ENCODE data around the gene TMEM130.

Gene TMEM130, protein sequence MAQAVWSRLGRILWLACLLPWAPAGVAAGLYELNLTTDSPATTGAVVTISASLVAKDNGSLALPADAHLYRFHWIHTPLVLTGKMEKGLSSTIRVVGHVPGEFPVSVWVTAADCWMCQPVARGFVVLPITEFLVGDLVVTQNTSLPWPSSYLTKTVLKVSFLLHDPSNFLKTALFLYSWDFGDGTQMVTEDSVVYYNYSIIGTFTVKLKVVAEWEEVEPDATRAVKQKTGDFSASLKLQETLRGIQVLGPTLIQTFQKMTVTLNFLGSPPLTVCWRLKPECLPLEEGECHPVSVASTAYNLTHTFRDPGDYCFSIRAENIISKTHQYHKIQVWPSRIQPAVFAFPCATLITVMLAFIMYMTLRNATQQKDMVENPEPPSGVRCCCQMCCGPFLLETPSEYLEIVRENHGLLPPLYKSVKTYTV
- total RNA-seq: 0 to 0.07 (median 0) reads per million in 9 experiments

DNA sequence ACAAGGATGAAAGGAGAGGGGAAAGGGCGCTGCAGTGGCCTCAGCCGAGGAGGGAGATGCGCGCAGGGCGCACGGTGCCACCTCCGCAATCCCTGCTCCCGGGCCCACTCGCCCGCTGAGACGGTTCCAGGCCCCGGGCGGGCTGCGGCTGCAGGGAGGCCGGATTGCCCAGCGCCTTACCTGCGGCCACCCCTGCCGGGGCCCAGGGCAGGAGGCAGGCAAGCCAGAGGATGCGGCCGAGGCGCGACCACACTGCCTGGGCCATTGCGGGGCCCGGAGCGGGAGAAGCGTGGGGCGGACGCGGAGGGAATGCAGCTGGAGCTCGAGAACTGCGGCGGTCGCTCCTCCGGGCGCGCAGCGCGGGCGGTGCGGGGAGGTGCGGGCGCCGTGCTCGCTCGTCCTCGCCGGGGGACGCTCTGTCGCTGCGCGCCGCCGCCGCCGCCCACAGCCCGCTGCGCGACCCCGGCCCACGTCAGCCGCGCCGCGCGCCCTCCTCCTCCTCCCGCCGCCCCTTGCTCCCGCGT lies at the start of gene TMEM130:
Gene TMEM130, minus strand, starts transcription at position 418 of the 524 bp plus-strand sequence. Its CDS starts 153 bp downstream, at position 265.
- DNase-seq (no peak), ATAC-seq (replicated peaks) (peak; percentile 35)
- peak within 1 kb of the TSS; percentile 74 to 80 for H3K4me3 Mint-ChIP-seq
- no peaks in the 10 kb centered on the region for H3K9me3 Mint-ChIP-seq
- H3K27ac Mint-ChIP-seq: peak within 1 kb of the TSS in 1 of 2 donors; percentile 39
- H3K36me3 Mint-ChIP-seq (ENCODE audit: insufficient read depth): no peaks in the 10 kb centered on the region
- H3K27me3 Mint-ChIP-seq: peaks cover 22 to 25% of the 10 kb centered on the region in 2 donors
- H3K4me1 Mint-ChIP-seq (ENCODE audit: low read depth in 2 of 2): peaks cover 0 to 9% of the 10 kb centered on the region in 2 donors

DNA sequence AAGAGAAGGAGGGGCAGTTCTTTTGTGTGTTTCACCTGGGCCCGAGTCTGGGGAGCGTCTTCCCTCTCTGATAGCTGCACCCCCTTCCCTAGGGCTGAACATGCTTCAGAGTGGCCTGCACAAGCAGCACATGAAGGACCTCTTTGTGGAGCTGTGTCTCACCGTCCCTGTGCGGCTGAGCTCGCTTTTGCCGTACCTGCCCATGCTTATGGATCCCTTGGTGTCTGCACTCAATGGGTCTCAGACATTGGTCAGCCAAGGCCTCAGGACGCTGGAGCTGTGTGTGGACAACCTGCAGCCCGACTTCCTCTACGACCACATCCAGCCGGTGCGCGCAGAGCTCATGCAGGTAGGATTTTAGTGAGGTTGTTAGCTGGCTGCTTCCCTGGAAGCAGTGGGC lies 47.5 kb upstream of the TMEM130 start:
- ATAC-seq (replicated peaks): no peak
- peaks cover 90% of the 10 kb centered on the region for H3K36me3 Mint-ChIP-seq (ENCODE audit: insufficient read depth)

DNA sequence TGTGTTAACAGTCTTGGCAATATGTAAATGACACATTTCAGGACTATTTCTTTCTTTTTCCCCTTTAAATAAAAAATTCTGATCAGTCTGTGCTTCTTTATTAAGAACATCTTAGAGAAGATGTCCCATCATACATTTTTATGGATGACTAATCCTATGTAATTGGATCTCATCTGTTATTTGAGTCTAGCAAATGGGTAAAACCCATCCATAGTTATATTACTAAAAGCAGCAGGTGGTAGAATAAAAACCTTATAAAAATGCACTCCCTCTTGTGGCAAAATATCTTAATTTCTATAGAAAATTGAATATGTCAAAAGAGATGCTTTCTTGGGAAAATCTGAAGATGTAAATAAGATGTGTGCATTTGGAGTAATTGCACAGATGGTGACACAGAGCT lies 43.8 kb upstream of the TMEM130 start:
- no peak for ATAC-seq (replicated peaks)
- peak overlapping the region in 1 of 2 donors; percentile 13 for H3K27ac Mint-ChIP-seq
- H3K9me3 Mint-ChIP-seq: no peaks in the 10 kb centered on the region
- DNase-seq: no peak
- H3K27me3 Mint-ChIP-seq: no peaks in the 10 kb centered on the region
- no peaks in the 10 kb centered on the region for H3K4me1 Mint-ChIP-seq (ENCODE audit: low read depth in 2 of 2)
- H3K4me3 Mint-ChIP-seq: no peak overlapping the region
- peaks cover 82% of the 10 kb centered on the region for H3K36me3 Mint-ChIP-seq (ENCODE audit: insufficient read depth)

More for the DNA sequence above, 47.5 kb upstream of the TMEM130 start:
- no peaks in the 10 kb centered on the region for H3K27me3 Mint-ChIP-seq
- no peaks in the 10 kb centered on the region for H3K9me3 Mint-ChIP-seq
- no peak overlapping the region for H3K4me3 Mint-ChIP-seq
- H3K27ac Mint-ChIP-seq: no peak overlapping the region
- peaks cover 0 to under 1% of the 10 kb centered on the region in 2 donors for H3K4me1 Mint-ChIP-seq (ENCODE audit: low read depth in 2 of 2)
- no peak for DNase-seq

DNA sequence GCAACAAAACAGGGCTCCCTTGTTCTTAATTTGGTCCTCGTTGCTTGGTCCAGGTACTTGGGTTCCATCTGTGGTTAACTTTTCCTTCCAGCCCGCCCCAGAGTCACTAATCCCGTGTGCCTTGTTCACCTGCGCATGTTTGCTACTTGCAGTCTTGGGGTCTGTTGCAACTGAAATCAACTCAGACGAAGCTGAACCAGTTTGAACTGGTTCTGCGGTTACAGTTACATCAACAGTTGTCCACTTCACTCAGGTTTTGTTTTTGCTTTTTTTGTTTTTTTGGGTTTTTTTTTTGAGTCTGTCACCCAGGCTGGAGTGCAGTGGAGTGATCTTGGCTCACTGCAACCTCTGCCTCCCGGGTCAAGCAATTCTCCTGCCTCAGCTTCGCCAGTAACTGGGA lies 43.2 kb upstream of the TMEM130 start:
- H3K27me3 Mint-ChIP-seq: no peaks in the 10 kb centered on the region
- H3K4me3 Mint-ChIP-seq: no peak overlapping the region
- no peaks in the 10 kb centered on the region for H3K4me1 Mint-ChIP-seq (ENCODE audit: low read depth in 2 of 2)
- H3K27ac Mint-ChIP-seq: peak overlapping the region in 1 of 2 donors; percentile 32
- H3K36me3 Mint-ChIP-seq (ENCODE audit: insufficient read depth): peaks cover 82% of the 10 kb centered on the region
- DNase-seq (no peak), ATAC-seq (replicated peaks) (no peak)
- H3K9me3 Mint-ChIP-seq: no peaks in the 10 kb centered on the region

DNA sequence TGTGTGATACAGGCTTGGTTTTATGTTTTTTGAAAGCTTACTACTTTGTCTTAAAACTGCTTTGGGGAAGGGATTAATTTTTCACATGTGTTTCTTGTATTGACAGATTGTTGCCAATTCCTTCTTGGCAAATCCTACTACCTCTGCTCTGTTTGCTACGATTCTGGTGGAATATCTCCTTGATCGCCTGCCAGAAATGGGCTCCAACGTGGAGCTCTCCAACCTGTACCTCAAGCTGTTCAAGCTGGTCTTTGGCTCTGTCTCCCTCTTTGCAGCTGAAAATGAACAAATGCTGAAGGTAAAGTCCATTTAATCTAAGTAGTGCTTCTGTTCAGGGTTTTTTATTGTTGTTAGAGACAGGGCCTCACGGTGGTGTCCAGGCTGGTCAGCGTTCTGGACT lies 42.1 kb upstream of the TMEM130 start:
- Mint-ChIP-seq H3K27ac (no peak overlapping the region), H3K4me1 (ENCODE audit: low read depth in 2 of 2) (no peaks in the 10 kb centered on the region), H3K36me3 (ENCODE audit: insufficient read depth) (peaks cover 82% of the 10 kb centered on the region)

DNA sequence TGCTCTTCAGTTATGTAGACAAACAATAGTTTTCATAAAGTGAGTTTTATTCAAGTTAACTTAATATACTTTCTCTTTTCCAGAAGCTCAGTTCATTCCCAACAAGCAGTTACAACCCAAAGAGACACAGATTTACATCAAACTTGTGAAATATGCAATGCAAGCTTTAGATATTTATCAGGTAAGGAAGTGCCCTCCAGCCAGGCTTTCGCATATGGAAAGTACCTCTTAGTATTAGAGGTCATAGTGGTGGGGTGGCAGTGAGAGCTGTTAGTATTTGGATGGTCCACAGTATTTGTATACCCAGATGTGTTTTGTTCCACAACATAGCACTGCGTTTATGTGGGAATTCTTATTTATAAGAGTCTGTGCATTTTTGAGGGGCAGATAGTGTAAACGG lies 40.6 kb upstream of the TMEM130 start:
- Mint-ChIP-seq H3K9me3 (no peaks in the 10 kb centered on the region), H3K27me3 (no peaks in the 10 kb centered on the region), H3K27ac (peak overlapping the region in 1 of 2 donors; percentile 20), H3K4me1 (ENCODE audit: low read depth in 2 of 2) (no peaks in the 10 kb centered on the region), H3K36me3 (ENCODE audit: insufficient read depth) (peaks cover 82% of the 10 kb centered on the region), H3K4me3 (no peak overlapping the region)
- DNase-seq: no peak
- ATAC-seq (replicated peaks): no peak

More for the DNA sequence above, 42.1 kb upstream of the TMEM130 start:
- Mint-ChIP-seq H3K9me3 (no peaks in the 10 kb centered on the region), H3K4me3 (no peak overlapping the region), H3K27me3 (no peaks in the 10 kb centered on the region)
- DNase-seq (no peak), ATAC-seq (replicated peaks) (no peak)

DNA sequence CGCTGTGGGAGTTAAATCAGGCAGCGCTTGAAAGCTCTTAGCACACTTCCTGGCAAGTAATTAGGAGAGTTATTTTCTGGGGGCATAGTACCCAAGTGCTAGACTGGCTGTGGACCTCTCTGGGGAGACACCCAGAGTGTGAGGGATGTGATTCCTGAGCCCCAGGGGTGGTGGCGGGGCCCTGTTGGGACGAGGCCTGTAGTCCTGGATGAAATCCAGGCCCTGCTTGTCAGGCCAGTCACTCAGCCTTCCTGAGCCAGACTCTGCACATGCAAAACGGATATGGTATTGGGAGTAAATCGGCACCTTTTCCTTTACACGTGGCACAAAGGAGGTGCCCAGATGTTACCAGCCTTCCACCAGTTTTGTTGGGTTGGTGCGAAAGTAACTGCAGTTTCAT lies 39.7 kb upstream of the TMEM130 start:
- ATAC-seq (replicated peaks) (no peak), DNase-seq (no peak)
- H3K4me1 Mint-ChIP-seq (ENCODE audit: low read depth in 2 of 2): no peaks in the 10 kb centered on the region
- no peak overlapping the region for H3K4me3 Mint-ChIP-seq
- peaks cover 83% of the 10 kb centered on the region for H3K36me3 Mint-ChIP-seq (ENCODE audit: insufficient read depth)
- no peak overlapping the region for H3K27ac Mint-ChIP-seq
- no peaks in the 10 kb centered on the region for H3K27me3 Mint-ChIP-seq
- no peaks in the 10 kb centered on the region for H3K9me3 Mint-ChIP-seq

DNA sequence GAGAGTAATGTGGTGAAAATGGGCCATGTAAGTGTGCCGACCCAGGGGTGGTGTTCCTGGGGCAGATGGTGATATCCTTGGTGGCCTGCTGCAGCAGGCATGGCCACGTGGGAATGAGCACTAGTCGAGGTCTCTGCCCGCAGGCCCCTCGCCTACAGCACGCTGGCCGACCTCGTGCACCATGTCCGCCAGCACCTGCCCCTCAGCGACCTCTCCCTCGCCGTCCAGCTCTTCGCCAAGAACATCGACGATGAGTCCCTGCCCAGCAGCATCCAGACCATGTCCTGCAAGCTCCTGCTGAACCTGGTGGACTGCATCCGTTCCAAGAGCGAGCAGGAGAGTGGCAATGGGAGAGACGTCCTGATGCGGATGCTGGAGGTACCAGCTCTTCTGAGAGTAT lies 38.8 kb upstream of the TMEM130 start:
- Mint-ChIP-seq H3K27ac (no peak overlapping the region), H3K27me3 (no peaks in the 10 kb centered on the region), H3K36me3 (ENCODE audit: insufficient read depth) (peaks cover 84% of the 10 kb centered on the region), H3K9me3 (no peaks in the 10 kb centered on the region), H3K4me3 (no peak overlapping the region), H3K4me1 (ENCODE audit: low read depth in 2 of 2) (no peaks in the 10 kb centered on the region)
- ATAC-seq (replicated peaks) (no peak), DNase-seq (no peak)

DNA sequence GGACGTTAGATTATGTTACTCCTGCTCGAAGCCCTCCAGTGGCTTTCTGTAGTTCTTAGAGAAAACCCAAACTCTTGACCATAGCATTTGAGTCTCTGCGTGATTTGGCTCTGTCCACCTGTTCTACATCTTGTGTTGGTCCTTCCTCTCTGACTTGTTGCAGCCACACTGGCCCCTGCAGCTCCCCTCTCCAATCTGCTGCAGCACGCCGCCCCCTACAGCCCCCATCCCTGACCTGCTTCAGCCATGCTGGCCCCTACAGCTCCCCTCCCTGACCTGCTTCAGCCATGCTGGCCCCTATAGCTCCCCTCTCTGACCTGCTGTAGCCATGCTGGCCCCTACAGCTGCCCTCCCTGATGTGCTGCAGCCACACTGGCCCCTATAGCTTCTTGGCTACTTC lies 37.8 kb upstream of the TMEM130 start:
- DNase-seq (no peak), ATAC-seq (replicated peaks) (no peak)
- no peak overlapping the region for H3K4me3 Mint-ChIP-seq
- H3K9me3 Mint-ChIP-seq: no peaks in the 10 kb centered on the region
- peaks cover 84% of the 10 kb centered on the region for H3K36me3 Mint-ChIP-seq (ENCODE audit: insufficient read depth)
- H3K27ac Mint-ChIP-seq: peak overlapping the region in 1 of 2 donors; percentile 57
- H3K27me3 Mint-ChIP-seq: no peaks in the 10 kb centered on the region
- no peaks in the 10 kb centered on the region for H3K4me1 Mint-ChIP-seq (ENCODE audit: low read depth in 2 of 2)

DNA sequence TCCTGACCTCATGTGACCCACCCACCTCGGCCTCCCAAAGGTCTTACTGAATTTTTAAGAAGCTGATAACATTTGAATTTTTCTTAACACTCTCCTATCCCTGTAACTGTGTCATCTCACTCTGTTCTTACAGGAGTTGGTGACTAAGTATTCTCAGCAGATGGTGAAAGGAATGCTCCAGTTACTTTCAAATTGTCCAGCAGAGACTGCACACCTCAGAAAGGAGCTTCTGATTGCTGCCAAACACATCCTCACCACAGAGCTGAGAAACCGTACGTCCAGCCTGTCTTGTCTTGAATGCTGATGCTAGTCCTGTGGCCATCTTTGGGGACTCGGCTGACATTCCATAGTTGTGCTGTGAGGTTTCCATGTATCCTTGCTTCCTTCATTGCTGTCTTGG lies 33.4 kb upstream of the TMEM130 start:
- DNase-seq: no peak
- peaks cover 91% of the 10 kb centered on the region for H3K36me3 Mint-ChIP-seq (ENCODE audit: insufficient read depth)
- H3K27me3 Mint-ChIP-seq: no peaks in the 10 kb centered on the region
- H3K9me3 Mint-ChIP-seq: no peaks in the 10 kb centered on the region
- no peak for ATAC-seq (replicated peaks)
- H3K4me1 Mint-ChIP-seq (ENCODE audit: low read depth in 2 of 2): peaks cover 0 to 2% of the 10 kb centered on the region in 2 donors
- H3K4me3 Mint-ChIP-seq: no peak overlapping the region
- H3K27ac Mint-ChIP-seq: no peak overlapping the region

DNA sequence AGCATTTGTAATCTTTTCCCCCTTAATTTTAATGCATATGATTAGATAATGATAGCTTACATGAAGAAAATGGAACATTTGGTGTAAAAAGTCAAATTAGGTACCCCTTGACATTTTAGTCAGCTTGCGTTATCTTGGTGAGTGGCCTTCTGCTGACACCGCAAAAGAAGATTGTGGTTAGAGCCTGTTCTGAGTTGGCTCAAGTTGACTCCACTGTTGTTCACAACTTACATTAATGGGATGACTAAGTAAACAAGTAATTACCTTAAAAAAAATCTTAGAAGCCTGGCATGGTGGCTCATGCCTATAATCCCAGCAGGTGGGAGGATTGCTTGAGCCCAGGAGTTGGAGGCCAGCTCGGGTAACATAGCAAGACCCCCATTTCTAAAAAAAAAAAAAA lies 32.7 kb upstream of the TMEM130 start:
- Mint-ChIP-seq H3K27me3 (no peaks in the 10 kb centered on the region), H3K4me3 (no peak overlapping the region), H3K4me1 (ENCODE audit: low read depth in 2 of 2) (peaks cover 0 to 2% of the 10 kb centered on the region in 2 donors), H3K27ac (no peak overlapping the region), H3K36me3 (ENCODE audit: insufficient read depth) (peaks cover 91% of the 10 kb centered on the region), H3K9me3 (no peaks in the 10 kb centered on the region)
- DNase-seq: no peak
- no peak for ATAC-seq (replicated peaks)

DNA sequence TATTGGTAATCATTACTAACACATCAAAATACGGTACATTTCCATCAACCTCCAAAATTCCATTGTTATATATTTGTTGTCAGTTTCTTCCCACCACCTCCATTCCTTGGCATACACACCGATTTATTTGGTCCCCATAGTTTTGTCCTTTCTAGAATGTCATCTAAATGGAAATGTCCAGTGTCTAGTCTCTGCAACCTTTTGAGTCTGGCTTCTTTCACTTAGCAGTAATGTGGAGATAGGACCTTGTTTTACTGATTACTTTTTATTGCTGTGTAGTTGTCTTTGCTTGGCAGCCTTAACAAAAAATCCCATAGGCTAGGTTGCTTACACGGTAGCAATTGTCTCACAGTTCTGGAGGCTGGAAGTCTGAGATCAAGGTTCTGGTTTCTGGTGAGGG lies 31.0 kb upstream of the TMEM130 start:
- ATAC-seq (replicated peaks) (no peak), DNase-seq (no peak)
- Mint-ChIP-seq H3K4me3 (no peak overlapping the region), H3K36me3 (ENCODE audit: insufficient read depth) (peaks cover 96% of the 10 kb centered on the region), H3K9me3 (no peaks in the 10 kb centered on the region), H3K27me3 (no peaks in the 10 kb centered on the region), H3K4me1 (ENCODE audit: low read depth in 2 of 2) (peaks cover 2 to 5% of the 10 kb centered on the region in 2 donors), H3K27ac (no peak overlapping the region)

DNA sequence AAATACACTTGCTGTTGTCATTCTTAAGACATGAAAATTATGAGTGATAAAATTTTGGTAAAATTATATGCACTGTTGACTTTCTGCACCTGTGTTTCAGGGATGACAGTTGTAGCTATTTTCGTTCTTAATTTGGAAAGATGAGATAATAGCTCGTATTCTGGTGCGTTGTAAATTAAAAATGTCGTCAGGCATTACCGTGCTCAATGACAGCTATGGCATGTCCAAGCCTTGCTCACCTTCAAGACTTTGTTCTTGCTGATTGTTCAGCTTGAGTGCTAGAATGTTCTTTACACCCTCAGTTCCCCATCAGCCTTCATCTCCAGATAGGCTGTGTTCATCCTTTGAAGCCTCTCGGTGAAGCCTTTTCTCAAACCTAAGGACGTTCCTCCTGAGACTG lies 30.0 kb upstream of the TMEM130 start:
- H3K4me1 Mint-ChIP-seq (ENCODE audit: low read depth in 2 of 2): peaks cover 2 to 8% of the 10 kb centered on the region in 2 donors
- no peak overlapping the region for H3K27ac Mint-ChIP-seq
- H3K9me3 Mint-ChIP-seq: no peaks in the 10 kb centered on the region
- ATAC-seq (replicated peaks): no peak
- no peaks in the 10 kb centered on the region for H3K27me3 Mint-ChIP-seq
- H3K4me3 Mint-ChIP-seq: no peak overlapping the region
- peaks cover 99% of the 10 kb centered on the region for H3K36me3 Mint-ChIP-seq (ENCODE audit: insufficient read depth)
- no peak for DNase-seq

DNA sequence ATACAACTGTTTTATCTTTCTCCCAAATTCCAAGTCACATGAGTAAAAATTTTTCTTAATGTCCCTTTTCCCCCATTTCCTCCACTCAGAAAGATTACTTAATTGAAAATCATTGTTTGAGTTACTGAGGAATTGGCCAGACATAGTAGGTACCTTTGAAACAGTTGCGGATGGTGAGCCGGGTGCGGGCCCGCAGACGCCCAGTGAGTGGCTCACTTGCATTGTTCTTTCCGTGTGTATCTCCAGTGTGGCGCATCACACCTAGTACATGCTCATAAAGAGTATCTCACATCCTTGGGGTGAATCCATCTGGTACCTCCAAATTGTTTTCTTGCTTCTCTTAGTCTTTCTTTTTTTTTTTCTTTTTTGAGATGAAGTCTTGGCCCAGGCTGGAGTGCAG lies 22.8 kb upstream of the TMEM130 start:
- Mint-ChIP-seq H3K9me3 (no peaks in the 10 kb centered on the region), H3K27me3 (no peaks in the 10 kb centered on the region), H3K4me1 (ENCODE audit: low read depth in 2 of 2) (peaks cover 7 to 13% of the 10 kb centered on the region in 2 donors), H3K4me3 (no peak overlapping the region), H3K36me3 (ENCODE audit: insufficient read depth) (peaks cover 91% of the 10 kb centered on the region), H3K27ac (no peak overlapping the region)
- ATAC-seq (replicated peaks) (no peak), DNase-seq (no peak)

All from effector memory CD8-positive, alpha-beta T cell (primary cell).